Right lobe of liver (tissue), 6 donors: Measurements from ENCODE around the gene GDNF. TPM values are rescaled to one million over a fixed set of nuclear protein-coding genes. Genes with fewer than 3 reads are reported as not detected.
"Not testable (repeated sequence)": the region's sequence is repeated elsewhere in the genome, so short reads cannot be mapped to it uniquely, and the experiment has no call there.

Experiments
- ATAC-seq, 4 donors: fragments of 200-7000 bp; cut with Tn5 transposase; one replicate each; pipeline ENCODE4 v1.9.1; 2020; ENCODE audit warnings: mild to moderate bottlenecking in 4 of 4, moderate library complexity in 4 of 4
- DNase-seq, 3 donors: peaks; one replicate each; pipeline ENCODE4 v3.0.0-alpha.2; 2020
- H3K27ac ChIP-seq, 3 donors: fragments of 200-600 bp; one replicate each; pipeline ENCODE4 v1.8.0; 2022
- H3K27me3 ChIP-seq, 2 donors: fragments of 200-600 bp; one replicate each; pipeline ENCODE4 v1.8.0; 2022
- H3K36me3 ChIP-seq, 4 donors: fragments of 200-600 bp; sonication (generic) in 1 of 4; one replicate each; pipeline versions ENCODE4 v1.5.1 to v1.8.0; 2017 to 2022; ENCODE audit warnings: control low read depth in 1 of 4
- H3K4me1 ChIP-seq, 4 donors: fragments of 200-600 bp; sonication (generic) in 1 of 4; one replicate each; pipeline versions ENCODE4 v1.5.1 to v1.8.0; 2017 to 2022; ENCODE audit warnings: control low read depth in 1 of 4
- H3K4me3 ChIP-seq, 3 donors: fragments of 200-600 bp; one replicate each; pipeline ENCODE4 v1.8.0; 2022
- H3K9me3 ChIP-seq, 4 donors: fragments of 200-600 bp; sonication (generic) in 1 of 4; one replicate each; pipeline versions ENCODE4 v1.5.1 to v1.8.0; 2017 to 2022; ENCODE audit warnings: control low read depth in 1 of 4
- POLR2A ChIP-seq: fragments of 450-650 bp; IDR thresholded peaks from one replicate; pipeline ENCODE4 v1.6.1; 2017; ENCODE audit warnings: antibody characterized with exemption, mild to moderate bottlenecking
- WGBS: methylation state at CpG from one replicate; pipeline ENCODE4 v1.1.6; 2018; ENCODE audit warnings: low coverage, low lambda C conversion rate; ENCODE audit not compliant: insufficient coverage; ENCODE audit errors: missing lambda C conversion rate; 5-methylcytosine and 5-hydroxymethylcytosine counted together
- intact Hi-C, 2 donors: fragments of 100-400 bp; cut with DNase I; formaldehyde crosslinking; loops; one replicate each; pipeline versions ENCODE4 v1.11.2 to v1.14.1; 2022
- total RNA-seq, 6 experiments: library from RNA; depleted of rRNA in 2 of 6; stranded (reverse); fragments of >200 nt in 2 of 6; fragmentation: NEBNext Ultra II Directional in 3 of 6; extraction: Animal tissue kit (Norgen Biotek cat#: 25700) in 3 of 6; gene quantifications; one replicate each; pipeline versions ENCODE4 v1.1.0 to v1.2.4, GENCODE V29; 2016 to 2023
- TF ChIP-seq, protein P1 (sequence below), 4 donors: fragments of 200-600 bp in 3 of 4; fragments of 450-650 bp in 1 of 4; IDR thresholded peaks; one replicate each; pipeline versions ENCODE4 v1.5.1 to v1.8.0; 2016 to 2022; ENCODE audit warnings: antibody characterized with exemption in 4 of 4, mild to moderate bottlenecking in 2 of 4
- donor health status: DM: no; HTN: yes; CAD: no.
- donor health status: DM: no; HTN: no; CAD: no.
- donor health status: DM: no; HTN: no; CAD: no.
- donor health status: DM: no; HTN: yes; CAD: no.
- donor health status: DM: no; HTN: yes; CAD: no.

GDNF gene
- total RNA-seq, 6 experiments from 2014 or later = 0.15 to 0.47 (median 0.26) TPM

- Histone ChIP-seq H3K4me3 (no peak overlapping the region), H3K4me1 (no peaks in the 10 kb centered on the region), H3K9me3 (no peaks in the 10 kb centered on the region), H3K36me3 (no peaks in the 10 kb centered on the region), H3K27me3 (no peaks in the 10 kb centered on the region), H3K27ac (no peak overlapping the region)
- no peak for TF ChIP-seq POLR2A
- TF ChIP-seq, protein P1, sequence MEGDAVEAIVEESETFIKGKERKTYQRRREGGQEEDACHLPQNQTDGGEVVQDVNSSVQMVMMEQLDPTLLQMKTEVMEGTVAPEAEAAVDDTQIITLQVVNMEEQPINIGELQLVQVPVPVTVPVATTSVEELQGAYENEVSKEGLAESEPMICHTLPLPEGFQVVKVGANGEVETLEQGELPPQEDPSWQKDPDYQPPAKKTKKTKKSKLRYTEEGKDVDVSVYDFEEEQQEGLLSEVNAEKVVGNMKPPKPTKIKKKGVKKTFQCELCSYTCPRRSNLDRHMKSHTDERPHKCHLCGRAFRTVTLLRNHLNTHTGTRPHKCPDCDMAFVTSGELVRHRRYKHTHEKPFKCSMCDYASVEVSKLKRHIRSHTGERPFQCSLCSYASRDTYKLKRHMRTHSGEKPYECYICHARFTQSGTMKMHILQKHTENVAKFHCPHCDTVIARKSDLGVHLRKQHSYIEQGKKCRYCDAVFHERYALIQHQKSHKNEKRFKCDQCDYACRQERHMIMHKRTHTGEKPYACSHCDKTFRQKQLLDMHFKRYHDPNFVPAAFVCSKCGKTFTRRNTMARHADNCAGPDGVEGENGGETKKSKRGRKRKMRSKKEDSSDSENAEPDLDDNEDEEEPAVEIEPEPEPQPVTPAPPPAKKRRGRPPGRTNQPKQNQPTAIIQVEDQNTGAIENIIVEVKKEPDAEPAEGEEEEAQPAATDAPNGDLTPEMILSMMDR (IDR thresholded peaks at IDR 0.05) = no peak
- intact Hi-C loops = no loop called here
- no peak for DNase-seq
- no peak for ATAC-seq
- WGBS = 67% methylated on average over 2 of the region's 12 CpGs
These were observed 33.8 kb downstream of the GDNF start for GRCh38 chr5:37806016-37806415.

GRCh38 chr5:37804401-37804800 lies 35.4 kb downstream of the GDNF start:
- TF ChIP-seq, protein P1 (IDR thresholded peaks at IDR 0.05) = no peak
- TF ChIP-seq POLR2A = no peak
- WGBS = 78% methylated on average over 2 of the region's 2 CpGs
- intact Hi-C loops = no loop called here

DNA sequence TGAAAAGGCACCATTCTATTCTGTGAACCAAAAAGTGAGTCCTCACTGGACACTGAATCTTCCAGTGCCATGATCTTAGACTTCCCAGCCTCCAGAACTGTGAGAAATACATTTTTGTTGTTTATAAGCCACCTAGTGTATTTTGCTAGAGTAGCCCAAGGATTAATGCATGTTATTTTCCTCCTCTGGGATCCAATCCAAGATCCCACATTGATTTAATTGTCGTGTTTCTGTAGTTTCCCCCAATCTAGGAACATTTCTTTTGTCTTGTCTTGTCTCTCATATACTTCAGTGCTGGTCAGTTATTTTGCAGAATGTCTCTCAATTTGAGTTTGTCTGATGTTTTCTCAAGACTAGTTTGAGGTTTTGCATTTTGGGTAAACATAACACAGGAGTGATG lies 36.4 kb downstream of the GDNF start:
- no peak for TF ChIP-seq POLR2A
- TF ChIP-seq, protein P1 (IDR thresholded peaks at IDR 0.05) = no peak
- Histone ChIP-seq H3K9me3 (no peaks in the 10 kb centered on the region), H3K4me1 (no peaks in the 10 kb centered on the region), H3K27me3 (no peaks in the 10 kb centered on the region), H3K36me3 (no peaks in the 10 kb centered on the region), H3K27ac (no peak overlapping the region), H3K4me3 (no peak overlapping the region)
- ATAC-seq = no peak
- DNase-seq = no peak
- intact Hi-C loops = no loop called here
- WGBS = 14% methylated on average over 1 of the region's 1 CpG

More at GRCh38 chr5:37804401-37804800, 35.4 kb downstream of the GDNF start:
- no peaks in the 10 kb centered on the region for H3K27me3 ChIP-seq
- no peak overlapping the region for H3K4me3 ChIP-seq
- ATAC-seq = no peak
- H3K27ac ChIP-seq = no peak overlapping the region
- H3K4me1 ChIP-seq = no peaks in the 10 kb centered on the region
- DNase-seq = no peak
- H3K36me3 ChIP-seq = no peaks in the 10 kb centered on the region
- no peaks in the 10 kb centered on the region for H3K9me3 ChIP-seq

DNA sequence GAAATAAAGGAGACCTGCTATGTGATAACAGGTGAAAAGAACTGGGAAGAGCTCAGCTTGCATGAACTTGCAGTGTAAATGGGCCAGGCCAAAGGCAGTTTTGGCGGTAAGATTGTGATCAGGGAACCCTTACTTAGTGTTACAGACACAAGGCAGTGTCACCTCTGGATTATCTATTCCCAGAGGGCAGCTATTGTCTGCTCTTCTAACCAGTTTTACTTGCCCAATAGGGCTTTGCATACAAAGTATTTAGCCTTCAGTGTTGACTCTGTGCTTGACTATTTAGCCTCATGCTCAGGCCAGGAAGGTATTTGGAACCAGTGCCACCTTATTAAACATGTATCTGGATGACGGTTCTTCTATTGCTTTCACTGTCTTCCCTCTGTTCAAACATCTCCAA lies 38.3 kb downstream of the GDNF start:
- no peak for ATAC-seq
- intact Hi-C loops = no loop called here
- no peaks in the 10 kb centered on the region for H3K27me3 ChIP-seq
- WGBS = 78% methylated on average over 2 of the region's 2 CpGs
- DNase-seq = no peak
- no peak overlapping the region for H3K4me3 ChIP-seq
- no peaks in the 10 kb centered on the region for H3K36me3 ChIP-seq
- H3K9me3 ChIP-seq = no peaks in the 10 kb centered on the region
- TF ChIP-seq, protein P1 (IDR thresholded peaks at IDR 0.05) = no peak
- no peak for TF ChIP-seq POLR2A
- H3K4me1 ChIP-seq = no peaks in the 10 kb centered on the region
- H3K27ac ChIP-seq = no peak overlapping the region

DNA sequence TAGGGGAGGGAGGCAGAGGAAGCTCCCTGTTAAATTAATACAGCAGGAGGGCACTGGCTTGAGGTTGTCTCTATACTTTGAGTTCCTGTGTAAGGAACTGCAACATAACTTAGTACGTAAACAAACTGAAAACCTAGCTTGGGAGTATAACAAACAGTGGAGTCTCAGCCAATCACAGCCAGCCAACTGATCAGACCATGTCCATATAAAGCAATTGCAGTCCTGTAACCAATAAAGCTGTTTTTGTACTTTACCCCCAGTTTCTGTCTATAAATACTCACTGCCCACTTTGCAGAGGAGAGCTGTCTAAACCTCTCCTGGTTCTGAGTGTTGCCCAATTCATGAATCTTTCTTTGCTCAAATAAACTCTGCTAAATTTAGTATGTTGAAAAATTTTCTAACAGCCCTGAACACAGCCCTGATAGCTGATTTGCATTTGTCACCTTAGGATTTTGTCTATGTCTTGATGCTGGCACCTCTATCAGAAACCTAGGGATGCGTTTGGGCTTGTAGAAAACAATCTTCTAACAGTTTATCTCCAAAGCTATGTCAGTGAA lies 39.9 kb downstream of the GDNF start:
- peak in 2 of 4 donors; percentile 12 to 66 for ATAC-seq
- Histone ChIP-seq H3K27me3 (no peaks in the 10 kb centered on the region), H3K36me3 (no peaks in the 10 kb centered on the region), H3K4me3 (no peak overlapping the region), H3K9me3 (no peaks in the 10 kb centered on the region), H3K27ac (no peak overlapping the region), H3K4me1 (no peaks in the 10 kb centered on the region)
- WGBS = 80% methylated on average over 2 of the region's 2 CpGs
- no peak for DNase-seq
- TF ChIP-seq, protein P1 (IDR thresholded peaks at IDR 0.05) = no peak
- TF ChIP-seq POLR2A = no peak
- intact Hi-C loops = no loop called here

DNA sequence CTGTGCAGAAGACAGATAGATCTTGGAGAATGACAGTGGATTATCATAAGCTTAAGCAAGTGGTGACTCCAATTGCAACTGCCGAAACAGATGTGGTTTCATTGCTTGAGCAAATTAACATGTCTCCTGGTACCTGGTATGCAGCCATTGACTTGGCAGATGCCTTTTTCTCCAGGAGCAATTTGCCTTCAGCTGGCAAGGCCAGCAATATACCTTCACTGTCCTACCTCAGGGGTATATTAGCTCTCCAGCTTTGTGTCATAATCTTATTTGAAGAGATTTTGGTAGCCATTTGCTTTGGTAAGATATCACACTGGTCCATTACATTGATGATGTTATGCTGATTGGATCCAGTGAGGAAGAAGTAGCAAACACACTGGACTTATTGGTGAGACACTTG lies 43.4 kb downstream of the GDNF start:
- H3K27me3 ChIP-seq, H3K4me3 ChIP-seq, intact Hi-C loops, H3K36me3 ChIP-seq, H3K9me3 ChIP-seq, ATAC-seq, H3K27ac ChIP-seq, DNase-seq, H3K4me1 ChIP-seq: not testable (repeated sequence)
- 60% methylated on average over 1 of the region's 1 CpG for WGBS

- 51% methylated on average over 2 of the region's 2 CpGs for WGBS
- ATAC-seq, intact Hi-C loops: not testable (repeated sequence)
These were observed 44.5 kb downstream of the GDNF start for GRCh38 chr5:37795292-37795691.

More at GRCh38 chr5:37795292-37795691, 44.5 kb downstream of the GDNF start:
- not testable (repeated sequence) for H3K27me3 ChIP-seq, H3K9me3 ChIP-seq, DNase-seq, H3K4me3 ChIP-seq, H3K4me1 ChIP-seq, H3K36me3 ChIP-seq, H3K27ac ChIP-seq
